Inferior parietal cortex (tissue), 1 donor: ENCODE measurements around the gene RARRES1.
"Not testable (repeated sequence)": the region's sequence is repeated elsewhere in the genome, so short reads cannot be mapped to it uniquely, and the experiment has no call there.

Experiments
- DNase-seq: peaks from one replicate; pipeline ENCODE4 v3.0.0-alpha.2; 2016; ENCODE audit errors: extremely low spot score

Gene RARRES1

DNA sequence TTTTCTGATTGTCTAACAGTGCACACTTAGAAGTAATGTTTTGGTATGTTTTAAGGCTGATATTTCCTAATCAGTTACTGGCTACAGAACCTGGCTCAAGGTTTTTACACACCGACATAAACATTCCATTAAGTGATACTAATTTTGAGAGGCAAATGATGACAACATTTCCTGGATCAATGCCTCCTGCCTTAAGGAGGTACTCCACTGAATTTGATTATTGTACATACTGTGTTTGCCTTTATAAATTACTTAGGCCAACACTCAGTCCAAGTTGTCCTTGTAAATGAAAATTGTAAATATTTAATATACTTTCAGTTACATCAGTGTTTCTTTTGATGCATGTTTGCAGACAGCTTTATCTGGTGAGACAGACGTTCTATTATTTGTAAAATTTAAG is 35.6 kb downstream of the RARRES1 start:
- DNase-seq, result no peak

DNA sequence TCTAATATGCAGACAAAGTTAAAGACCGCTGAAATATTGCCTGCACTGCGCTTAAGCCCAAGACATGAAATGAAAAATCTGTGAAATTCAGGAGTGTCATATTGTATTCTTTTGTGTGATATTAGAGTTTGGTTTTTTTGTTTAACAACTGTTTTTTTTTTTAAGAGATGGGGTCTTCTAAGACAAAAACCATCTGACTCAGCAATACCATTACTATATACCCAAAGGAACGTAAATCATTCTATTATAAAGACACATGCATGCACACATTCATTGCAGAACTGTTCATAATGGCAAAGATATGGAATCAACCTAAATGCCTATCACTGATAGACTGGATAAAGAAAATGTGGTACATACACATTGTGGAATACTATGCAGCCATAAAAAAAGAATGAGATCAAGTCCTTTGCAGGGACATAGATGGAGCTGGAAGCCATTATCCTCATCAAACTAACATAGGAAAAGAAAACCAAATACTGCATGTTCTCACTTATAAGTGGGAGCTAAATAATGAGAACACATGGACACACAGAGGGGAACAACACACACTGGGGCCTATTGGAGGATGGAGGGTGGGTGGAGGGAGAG is 38.3 kb downstream of the RARRES1 start:
- DNase-seq, result not testable (repeated sequence)

- DNase-seq, result no peak
Observed at GRCh38 chr3:158685159-158685558, 47.1 kb downstream of the RARRES1 start.

DNA sequence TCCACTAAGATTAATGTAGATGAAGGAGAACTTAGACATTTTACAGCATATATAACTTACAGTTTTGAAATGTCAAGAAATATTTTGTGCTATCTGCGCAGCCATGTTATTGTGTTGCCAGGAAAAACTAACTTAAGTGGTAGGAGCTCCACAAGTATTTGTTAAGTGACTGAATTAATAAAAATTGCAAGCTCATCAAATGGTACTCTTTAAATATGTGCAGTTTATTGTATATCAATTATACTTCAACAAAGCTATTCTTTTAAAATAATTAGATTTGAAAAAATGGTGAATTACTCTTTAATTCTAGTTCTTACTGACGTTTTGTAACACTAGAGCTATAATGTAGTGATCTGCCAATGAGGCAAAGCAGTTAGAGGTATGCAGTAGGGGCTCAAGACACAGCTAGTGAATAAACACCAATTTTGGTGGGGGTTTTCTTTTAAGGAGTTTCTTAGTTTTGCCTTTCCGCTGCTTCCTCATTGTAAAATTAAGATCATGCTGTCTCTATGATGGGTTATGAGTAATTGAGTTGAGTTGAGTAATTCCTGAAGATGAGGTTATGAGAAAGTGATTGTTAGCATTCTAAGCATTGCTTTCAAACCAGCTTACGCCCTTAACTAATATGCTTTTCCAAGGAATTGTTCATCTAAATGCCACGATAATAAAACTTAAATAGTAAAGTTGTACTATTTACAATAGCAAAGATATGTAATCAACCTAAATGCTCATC is 48.9 kb downstream of the RARRES1 start:
- no peak for DNase-seq

- no peak for DNase-seq
Observed at GRCh38 chr3:158680861-158681260, 51.4 kb downstream of the RARRES1 start.

DNA sequence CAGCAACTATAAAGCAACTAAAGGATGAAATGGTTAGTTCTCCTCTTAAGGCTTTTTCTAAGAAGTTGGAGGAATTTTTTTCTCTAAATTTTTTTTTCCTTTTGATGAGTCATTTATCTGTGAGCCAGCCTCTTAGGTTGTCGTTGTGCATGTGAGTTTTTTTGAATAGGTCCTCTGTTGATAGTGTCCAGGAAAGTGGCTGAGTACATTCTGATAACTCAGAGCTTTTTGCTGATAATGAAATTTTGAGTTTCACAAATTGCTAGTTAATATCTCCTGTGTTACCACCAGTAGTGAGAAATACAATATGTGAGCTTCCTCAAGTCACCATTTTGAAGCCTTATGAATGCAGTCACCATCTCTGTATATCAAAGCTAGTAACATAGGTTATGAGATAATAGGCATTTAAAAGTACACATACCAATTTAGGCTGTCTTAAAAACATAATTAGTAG is 52.7 kb downstream of the RARRES1 start:
- no peak for DNase-seq

DNA sequence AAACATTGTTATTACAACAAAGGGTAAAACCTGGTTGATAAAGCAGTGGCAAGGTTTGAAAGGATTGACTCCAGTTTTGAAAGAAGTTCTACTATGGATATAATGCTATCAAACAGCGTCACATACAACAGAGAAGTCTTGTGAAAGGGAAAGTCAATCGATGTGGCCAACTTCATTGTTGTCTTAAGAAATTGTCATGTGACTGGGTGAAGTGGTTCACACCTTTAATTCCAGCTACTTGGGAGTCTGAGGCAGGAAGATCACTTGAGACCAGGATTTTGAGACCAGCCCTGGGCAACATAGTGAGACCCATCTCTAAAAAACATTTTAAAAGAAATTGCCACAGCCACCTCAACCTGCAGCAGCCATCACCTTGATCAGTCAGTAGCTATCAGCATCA is 53.6 kb downstream of the RARRES1 start:
- DNase-seq, result no peak

DNA sequence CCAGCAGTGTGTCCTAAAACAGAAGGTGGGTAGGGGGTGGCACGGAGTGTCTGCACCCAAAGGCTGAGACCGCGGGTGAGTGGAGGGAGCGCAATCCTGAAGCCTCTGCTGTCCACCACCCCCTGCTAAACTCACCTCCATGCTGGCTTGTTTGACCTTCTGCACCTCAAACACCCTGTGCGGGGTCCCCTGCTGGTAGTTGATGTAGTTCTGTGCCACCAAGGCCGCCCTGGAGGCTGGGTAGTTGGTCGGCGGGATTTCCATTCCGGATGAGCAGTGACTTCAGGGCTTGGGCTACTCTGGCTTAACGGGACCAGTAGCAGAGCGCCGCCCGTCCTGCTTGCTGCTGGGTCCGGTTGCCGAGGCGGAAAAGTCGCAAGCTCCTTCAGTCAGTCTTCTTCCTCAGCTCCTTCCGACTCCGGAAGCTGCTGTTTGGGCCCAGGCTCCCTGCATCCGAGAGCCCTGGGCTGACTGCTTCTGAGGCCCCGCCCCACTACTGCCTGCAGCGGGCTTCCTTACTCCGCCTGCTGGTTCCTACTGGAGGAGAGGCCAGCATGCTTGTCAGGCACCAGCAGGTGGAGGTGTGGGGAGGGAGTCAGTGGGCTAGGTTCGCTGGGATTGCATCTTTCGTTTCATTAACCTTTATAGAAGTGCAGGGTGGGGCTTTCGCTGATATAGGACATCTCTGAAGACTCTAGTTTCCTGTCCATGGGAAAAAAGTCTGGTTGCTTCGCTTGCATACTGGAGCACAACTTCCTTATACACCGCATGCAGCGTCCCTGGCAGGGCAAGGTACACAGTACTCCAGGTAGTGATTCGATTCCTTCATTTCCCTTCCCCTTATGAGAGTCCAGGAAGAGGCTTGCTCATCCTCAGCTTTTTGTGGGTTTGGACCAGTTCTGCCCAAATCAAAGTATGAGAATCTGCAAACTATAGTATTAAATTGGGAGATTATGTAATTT is 59.8 kb downstream of the RARRES1 start, which contains the start of gene LXN:
LXN (minus strand) TSS at position 434 of the 962 bp plus-strand sequence; CDS start at position 264, 170 bp downstream.
- DNase-seq, result peak; percentile 26

DNA sequence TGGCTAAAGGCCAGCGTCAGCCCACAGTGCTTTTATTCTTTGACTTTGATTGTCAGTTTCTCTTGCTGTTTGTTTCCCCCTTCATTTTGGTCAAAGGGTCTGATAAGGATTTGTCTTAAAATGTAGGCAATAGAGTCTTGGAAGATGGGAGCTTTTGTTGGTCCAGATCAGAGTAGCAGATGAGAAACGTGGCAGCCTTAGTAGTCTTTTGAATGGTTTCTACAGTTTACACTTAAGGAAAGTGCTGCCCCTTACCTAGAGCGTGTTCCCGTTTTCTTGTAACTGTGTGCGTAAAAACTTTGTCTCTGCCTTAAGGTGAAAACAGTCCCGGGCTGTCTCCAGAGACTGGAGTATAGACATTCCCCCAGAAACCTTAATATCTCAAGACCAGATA is 60.4 kb downstream of the RARRES1 start:
- DNase-seq, result no peak

- no peak for DNase-seq
Observed at GRCh38 chr3:158668506-158668905, 63.8 kb downstream of the RARRES1 start.

- DNase-seq, result no peak
Observed at GRCh38 chr3:158666416-158666815, 65.8 kb downstream of the RARRES1 start.

GRCh38 chr3:158663832-158664231 is 68.4 kb downstream of the RARRES1 start:
- no peak for DNase-seq

- DNase-seq, result no peak
Observed at GRCh38 chr3:158663246-158663645, 69.0 kb downstream of the RARRES1 start.

DNA sequence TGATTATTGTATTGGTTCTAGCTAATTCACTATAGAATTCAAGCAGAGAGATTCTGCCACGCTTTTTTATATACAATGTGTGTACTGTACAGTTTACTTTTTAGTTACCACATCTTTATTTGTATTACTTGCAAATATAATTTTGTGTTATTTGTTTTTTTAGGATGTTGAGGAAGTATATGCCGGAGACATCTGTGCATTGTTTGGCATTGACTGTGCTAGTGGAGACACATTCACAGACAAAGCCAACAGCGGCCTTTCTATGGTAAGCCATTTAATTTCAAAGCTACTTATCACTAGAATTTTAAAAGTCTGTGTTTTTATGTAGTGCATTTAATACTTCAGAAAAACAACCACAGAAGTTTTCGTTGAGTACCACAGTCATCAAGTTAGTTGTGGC is 71.5 kb downstream of the RARRES1 start:
- no peak for DNase-seq

GRCh38 chr3:158659454-158660237 is 72.6 kb downstream of the RARRES1 start:
- DNase-seq, result peak; percentile 70

DNA sequence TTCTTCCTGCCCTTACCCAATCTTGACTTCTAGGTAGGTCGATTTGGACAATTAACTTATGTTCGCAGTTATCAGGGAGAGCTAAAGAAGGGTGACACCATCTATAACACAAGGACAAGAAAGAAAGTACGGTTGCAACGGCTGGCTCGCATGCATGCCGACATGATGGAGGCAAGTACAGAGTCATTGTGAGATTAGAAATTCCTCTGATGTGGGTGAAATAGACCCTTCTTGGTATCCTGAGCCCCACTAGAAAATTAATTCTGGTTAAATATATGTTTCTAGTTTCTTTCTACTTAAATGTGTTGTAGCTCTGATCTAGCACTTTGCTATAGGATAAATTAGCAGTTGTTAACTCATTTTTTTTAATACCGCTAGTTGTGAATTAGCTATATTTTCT is 73.4 kb downstream of the RARRES1 start:
- no peak for DNase-seq

DNA sequence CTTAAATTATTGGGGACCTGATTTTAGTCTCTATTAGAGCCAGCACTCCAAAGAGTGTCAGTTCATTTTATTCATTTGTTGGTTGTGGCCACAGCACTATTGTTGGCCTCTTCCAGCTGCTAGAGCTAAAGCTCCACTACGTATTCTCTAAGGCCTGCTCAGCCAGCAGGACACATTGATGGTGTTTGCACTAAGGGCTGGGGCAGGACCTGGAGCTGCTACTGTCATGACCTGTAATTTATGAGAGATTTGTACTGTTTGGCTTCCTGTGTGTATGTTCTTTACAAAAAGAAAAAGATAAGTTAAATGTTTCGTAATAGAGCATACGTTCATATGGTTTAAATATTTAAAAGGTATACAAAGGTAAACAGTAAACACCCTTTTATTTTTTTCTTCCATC is 79.8 kb downstream of the RARRES1 start:
- no peak for DNase-seq

DNA sequence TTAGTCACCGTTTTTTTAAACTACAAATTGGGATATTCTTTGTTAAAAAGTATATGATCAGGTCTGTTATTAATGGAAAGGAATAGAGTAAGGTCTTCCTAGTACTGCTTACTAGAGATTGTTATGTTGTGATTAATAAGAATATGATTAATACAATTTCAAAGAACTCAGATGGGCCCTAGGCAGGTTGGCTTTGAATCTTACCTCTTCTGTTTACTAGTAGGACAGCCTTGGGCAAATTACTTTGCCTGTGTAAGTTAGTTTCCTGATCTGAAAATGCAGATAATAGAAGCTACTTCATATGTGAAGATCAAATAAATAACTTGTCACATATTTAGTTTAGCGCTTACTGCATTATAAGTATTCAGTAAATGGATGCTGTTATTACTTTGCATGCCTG is 81.1 kb downstream of the RARRES1 start:
- DNase-seq, result no peak

GRCh38 chr3:158649791-158650190 is 82.5 kb downstream of the RARRES1 start:
- DNase-seq, result no peak
